ENCODE measurements around the gene CDC7.

DNA sequence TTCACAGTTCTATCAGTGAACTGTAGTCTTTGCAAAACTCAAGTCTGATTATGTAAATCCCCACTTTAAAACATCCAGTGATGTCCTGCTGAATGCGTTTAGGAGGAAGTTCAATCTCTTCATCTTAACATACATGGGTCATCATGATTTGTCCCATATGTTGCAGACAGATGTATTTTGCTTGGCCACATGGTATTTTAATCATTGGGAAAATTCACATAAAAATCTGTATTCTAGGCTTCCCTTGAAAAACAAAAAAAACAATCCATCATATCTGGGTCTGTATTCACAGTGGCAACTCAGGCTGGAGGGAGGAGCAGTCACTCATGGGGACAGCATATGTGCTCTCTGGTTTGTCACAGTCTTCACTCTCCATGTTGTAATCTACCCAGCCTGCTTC is 44.8 kb upstream of the CDC7 start:
- no peak for TF ChIP-seq EP300 (IDR thresholded peaks at IDR 0.05; ENCODE audit: borderline replicate concordance)
- TF ChIP-seq, protein P1, sequence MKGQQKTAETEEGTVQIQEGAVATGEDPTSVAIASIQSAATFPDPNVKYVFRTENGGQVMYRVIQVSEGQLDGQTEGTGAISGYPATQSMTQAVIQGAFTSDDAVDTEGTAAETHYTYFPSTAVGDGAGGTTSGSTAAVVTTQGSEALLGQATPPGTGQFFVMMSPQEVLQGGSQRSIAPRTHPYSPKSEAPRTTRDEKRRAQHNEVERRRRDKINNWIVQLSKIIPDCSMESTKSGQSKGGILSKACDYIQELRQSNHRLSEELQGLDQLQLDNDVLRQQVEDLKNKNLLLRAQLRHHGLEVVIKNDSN (IDR thresholded peaks at IDR 0.05) = no peak
- no peak for TF ChIP-seq TAF1 (IDR thresholded peaks at IDR 0.05; ENCODE audit: low read depth)
- no peak for TF ChIP-seq CEBPB (IDR thresholded peaks at IDR 0.05)
- TF ChIP-seq, protein P2, sequence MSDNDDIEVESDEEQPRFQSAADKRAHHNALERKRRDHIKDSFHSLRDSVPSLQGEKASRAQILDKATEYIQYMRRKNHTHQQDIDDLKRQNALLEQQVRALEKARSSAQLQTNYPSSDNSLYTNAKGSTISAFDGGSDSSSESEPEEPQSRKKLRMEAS (IDR thresholded peaks at IDR 0.05) = no peak
- no peak for TF ChIP-seq NFIC (IDR thresholded peaks at IDR 0.05)
- TF ChIP-seq TEAD4 (IDR thresholded peaks at IDR 0.05) = no peak
- TF ChIP-seq, protein P3, sequence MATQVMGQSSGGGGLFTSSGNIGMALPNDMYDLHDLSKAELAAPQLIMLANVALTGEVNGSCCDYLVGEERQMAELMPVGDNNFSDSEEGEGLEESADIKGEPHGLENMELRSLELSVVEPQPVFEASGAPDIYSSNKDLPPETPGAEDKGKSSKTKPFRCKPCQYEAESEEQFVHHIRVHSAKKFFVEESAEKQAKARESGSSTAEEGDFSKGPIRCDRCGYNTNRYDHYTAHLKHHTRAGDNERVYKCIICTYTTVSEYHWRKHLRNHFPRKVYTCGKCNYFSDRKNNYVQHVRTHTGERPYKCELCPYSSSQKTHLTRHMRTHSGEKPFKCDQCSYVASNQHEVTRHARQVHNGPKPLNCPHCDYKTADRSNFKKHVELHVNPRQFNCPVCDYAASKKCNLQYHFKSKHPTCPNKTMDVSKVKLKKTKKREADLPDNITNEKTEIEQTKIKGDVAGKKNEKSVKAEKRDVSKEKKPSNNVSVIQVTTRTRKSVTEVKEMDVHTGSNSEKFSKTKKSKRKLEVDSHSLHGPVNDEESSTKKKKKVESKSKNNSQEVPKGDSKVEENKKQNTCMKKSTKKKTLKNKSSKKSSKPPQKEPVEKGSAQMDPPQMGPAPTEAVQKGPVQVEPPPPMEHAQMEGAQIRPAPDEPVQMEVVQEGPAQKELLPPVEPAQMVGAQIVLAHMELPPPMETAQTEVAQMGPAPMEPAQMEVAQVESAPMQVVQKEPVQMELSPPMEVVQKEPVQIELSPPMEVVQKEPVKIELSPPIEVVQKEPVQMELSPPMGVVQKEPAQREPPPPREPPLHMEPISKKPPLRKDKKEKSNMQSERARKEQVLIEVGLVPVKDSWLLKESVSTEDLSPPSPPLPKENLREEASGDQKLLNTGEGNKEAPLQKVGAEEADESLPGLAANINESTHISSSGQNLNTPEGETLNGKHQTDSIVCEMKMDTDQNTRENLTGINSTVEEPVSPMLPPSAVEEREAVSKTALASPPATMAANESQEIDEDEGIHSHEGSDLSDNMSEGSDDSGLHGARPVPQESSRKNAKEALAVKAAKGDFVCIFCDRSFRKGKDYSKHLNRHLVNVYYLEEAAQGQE (IDR thresholded peaks at IDR 0.05; ENCODE audit: low read depth) = no peak
- TF ChIP-seq EGR1 (IDR thresholded peaks at IDR 0.05) = no peak
- no peak for TF ChIP-seq RAD21 (IDR thresholded peaks at IDR 0.05; ENCODE audit: low read depth)

All from Ishikawa (cell line).